GM21390 (cell line): ENCODE data around the gene OPA1.

Experiments
- ATAC-seq: cut with Tn5 transposase; IDR thresholded peaks from one replicate; pipeline ENCODE4 v1.9.1; 2021; ENCODE audit not compliant: unreplicated experiment

Gene OPA1

GRCh38 chr3:193734737-193735366, 141.8 kb downstream of the OPA1 start:
- ATAC-seq, result no peak

- no peak for ATAC-seq
Measured at GRCh38 chr3:193735850-193736249, 142.8 kb downstream of the OPA1 start.

GRCh38 chr3:193736616-193737015, 143.6 kb downstream of the OPA1 start:
- ATAC-seq, result no peak

- no peak for ATAC-seq
Measured at GRCh38 chr3:193737191-193737751, 144.3 kb downstream of the OPA1 start.

GRCh38 chr3:193742628-193743027, 149.6 kb downstream of the OPA1 start:
- ATAC-seq, result no peak

- no peak for ATAC-seq
Measured at GRCh38 chr3:193743702-193744047, 150.7 kb downstream of the OPA1 start.

- no peak for ATAC-seq
Measured at GRCh38 chr3:193744048-193744821, 151.2 kb downstream of the OPA1 start.

- no peak for ATAC-seq
Measured at GRCh38 chr3:193744822-193745684, 152.0 kb downstream of the OPA1 start.

GRCh38 chr3:193746832-193747231, 153.8 kb downstream of the OPA1 start:
- ATAC-seq, result no peak
